ENCODE results near the gene PTPN21. TPM values are rescaled to one million over a fixed set of nuclear protein-coding genes. Genes with fewer than 3 reads are reported as not detected.
A peak's percentile ranks its signal among the peaks of the same experiment; 100 is the strongest.

PTPN21 gene
- total RNA-seq, 1 donor from 2014 or later = 12.5 TPM

- Histone ChIP-seq H3K27me3 (ENCODE audit: control insufficient read depth, insufficient read depth, low read length) (no peaks in the 10 kb centered on the region), H3K4me3 (ENCODE audit: low read depth, low read length) (no peak overlapping the region), H3K36me3 (ENCODE audit: control insufficient read depth, insufficient read depth, low read length) (no peaks in the 10 kb centered on the region)
- DNase-seq (ENCODE audit: low read depth) = no peak
- TF ChIP-seq CTCF (IDR thresholded peaks at IDR 0.05; ENCODE audit: insufficient read depth, low read length, poor library complexity, severe bottlenecking) = no peak
Observed at GRCh38 chr14:88522393-88522792, 32.4 kb downstream of the PTPN21 start.

GRCh38 chr14:88521818-88522217 is 33.0 kb downstream of the PTPN21 start:
- no peak for TF ChIP-seq CTCF (IDR thresholded peaks at IDR 0.05; ENCODE audit: insufficient read depth, low read length, poor library complexity, severe bottlenecking)
- no peak overlapping the region for H3K4me3 ChIP-seq (ENCODE audit: low read depth, low read length)
- no peaks in the 10 kb centered on the region for H3K36me3 ChIP-seq (ENCODE audit: control insufficient read depth, insufficient read depth, low read length)
- H3K27me3 ChIP-seq (ENCODE audit: control insufficient read depth, insufficient read depth, low read length) = no peaks in the 10 kb centered on the region
- DNase-seq (ENCODE audit: low read depth) = no peak

- H3K36me3 ChIP-seq (ENCODE audit: control insufficient read depth, insufficient read depth, low read length) = no peaks in the 10 kb centered on the region
- no peak for DNase-seq (ENCODE audit: low read depth)
- no peak for TF ChIP-seq CTCF (IDR thresholded peaks at IDR 0.05; ENCODE audit: insufficient read depth, low read length, poor library complexity, severe bottlenecking)
- H3K4me3 ChIP-seq (ENCODE audit: low read depth, low read length) = no peak overlapping the region
- no peaks in the 10 kb centered on the region for H3K27me3 ChIP-seq (ENCODE audit: control insufficient read depth, insufficient read depth, low read length)
Observed at GRCh38 chr14:88519907-88520306, 34.9 kb downstream of the PTPN21 start.

- TF ChIP-seq CTCF (IDR thresholded peaks at IDR 0.05; ENCODE audit: insufficient read depth, low read length, poor library complexity, severe bottlenecking) = no peak
- no peak overlapping the region for H3K4me3 ChIP-seq (ENCODE audit: low read depth, low read length)
- H3K27me3 ChIP-seq (ENCODE audit: control insufficient read depth, insufficient read depth, low read length) = no peaks in the 10 kb centered on the region
- DNase-seq (ENCODE audit: low read depth) = peak; percentile 35
- no peaks in the 10 kb centered on the region for H3K36me3 ChIP-seq (ENCODE audit: control insufficient read depth, insufficient read depth, low read length)
Observed at GRCh38 chr14:88518592-88519512, 36.0 kb downstream of the PTPN21 start.

GRCh38 chr14:88516861-88517357 is 37.9 kb downstream of the PTPN21 start:
- Histone ChIP-seq H3K27me3 (ENCODE audit: control insufficient read depth, insufficient read depth, low read length) (no peaks in the 10 kb centered on the region), H3K36me3 (ENCODE audit: control insufficient read depth, insufficient read depth, low read length) (no peaks in the 10 kb centered on the region), H3K4me3 (ENCODE audit: low read depth, low read length) (no peak overlapping the region)
- TF ChIP-seq CTCF (IDR thresholded peaks at IDR 0.05; ENCODE audit: insufficient read depth, low read length, poor library complexity, severe bottlenecking) = no peak
- DNase-seq (ENCODE audit: low read depth) = no peak
